Spleen (tissue), 11 donors: Measurements from ENCODE around the gene SLC9A8. TPM values are rescaled to one million over a fixed set of nuclear protein-coding genes. Genes with fewer than 3 reads are reported as not detected.
A peak's percentile ranks its signal among the peaks of the same experiment; 100 is the strongest.

Experiments
- DNase-seq: peaks from one replicate; pipeline ENCODE4 v3.0.0-alpha.2; 2020
- H3K27ac ChIP-seq, 8 donors: fragments of 200-600 bp; sonication (generic) in 7 of 8; 1 replicate in 4 of 8; 2 replicates in 4 of 8; pipeline versions ENCODE4 v1.5.0 to v1.8.0; 2016 to 2021; ENCODE audit warnings: inconsistent platforms in 4 of 8, mild to moderate bottlenecking in 4 of 8, moderate library complexity in 1 of 8
- H3K27me3 ChIP-seq, 7 donors: fragments of 200-600 bp; sonication (generic) in 6 of 7; replicated peaks in 1 of 7; 1 replicate in 4 of 7; 2 replicates in 3 of 7; pipeline versions ENCODE4 v1.5.0 to v1.8.0; 2016 to 2021; ENCODE audit warnings: inconsistent platforms in 3 of 7, mild to moderate bottlenecking in 1 of 7
- H3K36me3 ChIP-seq, 6 donors: fragments of 200-600 bp; sonication (generic) in 5 of 6; 1 replicate in 4 of 6; 2 replicates in 2 of 6; pipeline versions ENCODE4 v1.5.0 to v1.8.0; 2016 to 2021; ENCODE audit warnings: inconsistent platforms in 2 of 6
- H3K4me1 ChIP-seq, 6 donors: fragments of 200-600 bp; sonication (generic) in 5 of 6; 1 replicate in 3 of 6; 2 replicates in 3 of 6; pipeline versions ENCODE4 v1.5.0 to v1.8.0; 2016 to 2021; ENCODE audit warnings: inconsistent platforms in 3 of 6
- H3K4me3 ChIP-seq, 8 donors: fragments of 200-600 bp; sonication (generic) in 7 of 8; 1 replicate in 4 of 8; 2 replicates in 4 of 8; pipeline versions ENCODE4 v1.5.0 to v1.8.0; 2016 to 2021; ENCODE audit warnings: inconsistent platforms in 4 of 8, mild to moderate bottlenecking in 4 of 8, moderate library complexity in 2 of 8
- H3K9me3 ChIP-seq, 8 donors: fragments of 200-600 bp; sonication (generic) in 7 of 8; 1 replicate in 4 of 8; 2 replicates in 4 of 8; pipeline versions ENCODE4 v1.5.0 to v1.8.0; 2016 to 2021; ENCODE audit warnings: inconsistent platforms in 4 of 8
- CTCF ChIP-seq, 11 experiments: fragments of 200-600 bp in 7 of 11; fragments of 450-650 bp in 4 of 11; sonication (generic) in 4 of 11; IDR thresholded peaks in 8 of 11; conservative IDR thresholded peaks in 3 of 11; 1 replicate in 7 of 11; 2 replicates in 4 of 11; pipeline versions ENCODE4 v1.4.0 to v1.8.0; 2016 to 2021; ENCODE audit warnings: antibody characterized with exemption in 11 of 11, inconsistent platforms in 4 of 11, mild to moderate bottlenecking in 1 of 11
- POLR2A ChIP-seq, 3 donors: fragments of 450-650 bp; IDR thresholded peaks; one replicate each; pipeline ENCODE4 v1.5.1; 2017; ENCODE audit warnings: antibody characterized with exemption in 3 of 3, mild to moderate bottlenecking in 1 of 3
- POLR2AphosphoS5 ChIP-seq, 3 donors: sonication (generic); formaldehyde crosslinking; IDR thresholded peaks; one replicate each; pipeline ENCODE4 v1.5.1; 2017; ENCODE audit warnings: antibody characterized with exemption in 3 of 3
- WGBS, 5 donors: extraction: QIAGEN DNeasy Blood & Tissue Kit in 3 of 5; methylation state at CpG; one replicate each; pipeline versions ENCODE4 v1.1.5 to v1.1.7; 2013 to 2018; 5-methylcytosine and 5-hydroxymethylcytosine counted together
- intact Hi-C: fragments of 100-400 bp; cut with DNase I; formaldehyde crosslinking; loops from one replicate; pipeline ENCODE4 v1.15.0; 2023; ENCODE audit warnings: low total_unique reads
- polyA plus RNA-seq, 3 donors: library from polyadenylated mRNA; stranded (reverse); fragments of 200-250 nt; gene quantifications; one replicate each; pipeline ENCODE4 v1.2.1, GENCODE V29; 2013
- total RNA-seq, 7 donors: library from RNA; depleted of rRNA in 3 of 7; stranded (reverse); fragments of >200 nt in 3 of 7; fragmentation: NEBNext Ultra II Directional in 4 of 7; extraction: Animal tissue kit (Norgen Biotek cat#: 25700) in 4 of 7; gene quantifications; one replicate each; pipeline versions ENCODE4 v1.1.0 to v1.2.1, GENCODE V29; 2016 to 2021
- donor health status: healthy with polysubstance abuse.
- donor health status: DM: no; HTN: no; CAD: no; lungs with moderate emphysema.
- donor health status: DM: no; HTN: no; CAD: no.
- donor health status: Bipolar disorder and iron deficiency.
- donor health status: healthy.
- donor health status: DM: no; HTN: no; CAD: no.
- donor health status: DM: yes; HTN: yes; CAD: no.

The SLC9A8 gene
- total and polyA plus RNA-seq, 10 donors = 4.6 to 35.3 (median 22.3) TPM

- Histone ChIP-seq H3K36me3 (peaks cover 0 to 12% (median 0%) of the 10 kb centered on the region in 6 donors), H3K4me3 (peak overlapping the region; percentile 80 to 98 (median 94)), H3K27me3 (no peaks in the 10 kb centered on the region), H3K9me3 (no peaks in the 10 kb centered on the region), H3K4me1 (peaks cover 17 to 57% (median 43%) of the 10 kb centered on the region in 6 donors), H3K27ac (peak overlapping the region; percentile 96 to 100 (median 99))
- WGBS, 5 donors = 41 to 60% (median 52%) methylated on average over 16 to 19 of the region's 19 CpGs
- intact Hi-C loops = no loop called here
- no peak for DNase-seq
- no peak for TF ChIP-seq POLR2A (IDR thresholded peaks at IDR 0.05)
- TF ChIP-seq CTCF (IDR thresholded peaks at IDR 0.05 in 8 of 11, conservative IDR thresholded peaks at IDR 0.05 in 3 of 11) = no peak
- no peak for TF ChIP-seq POLR2AphosphoS5 (IDR thresholded peaks at IDR 0.05)
Observed at GRCh38 chr20:49916146-49917002, 103.7 kb downstream of the SLC9A8 start.

- Histone ChIP-seq H3K36me3 (no peaks in the 10 kb centered on the region), H3K4me3 (no peak overlapping the region), H3K27me3 (no peaks in the 10 kb centered on the region), H3K4me1 (peaks cover 15 to 36% (median 27%) of the 10 kb centered on the region in 6 donors), H3K9me3 (no peaks in the 10 kb centered on the region), H3K27ac (no peak overlapping the region)
- no peak for TF ChIP-seq CTCF (IDR thresholded peaks at IDR 0.05 in 8 of 11, conservative IDR thresholded peaks at IDR 0.05 in 3 of 11)
- no peak for TF ChIP-seq POLR2A (IDR thresholded peaks at IDR 0.05)
- TF ChIP-seq POLR2AphosphoS5 (IDR thresholded peaks at IDR 0.05) = no peak
- intact Hi-C loops = no loop called here
- DNase-seq = no peak
- 90 to 98% (median 95%) methylated on average over 3 of the region's 3 CpGs for WGBS, 5 donors
Observed at GRCh38 chr20:49918446-49918845, 105.8 kb downstream of the SLC9A8 start.

- 69 to 88% (median 73%) methylated on average over 7 of the region's 7 CpGs for WGBS, 5 donors
- Histone ChIP-seq H3K9me3 (no peaks in the 10 kb centered on the region), H3K4me1 (peaks cover 11 to 31% (median 21%) of the 10 kb centered on the region in 6 donors), H3K4me3 (no peak overlapping the region), H3K27me3 (no peaks in the 10 kb centered on the region), H3K27ac (no peak overlapping the region), H3K36me3 (no peaks in the 10 kb centered on the region)
- intact Hi-C loops = no loop called here
- DNase-seq = no peak
- TF ChIP-seq POLR2A (IDR thresholded peaks at IDR 0.05) (no peak), POLR2AphosphoS5 (IDR thresholded peaks at IDR 0.05) (no peak), CTCF (IDR thresholded peaks at IDR 0.05 in 8 of 11, conservative IDR thresholded peaks at IDR 0.05 in 3 of 11) (no peak)
Observed at GRCh38 chr20:49919009-49919408, 106.4 kb downstream of the SLC9A8 start.

GRCh38 chr20:49919461-49919860 is 106.8 kb downstream of the SLC9A8 start:
- DNase-seq = no peak
- 74 to 100% (median 88%) methylated on average over 2 of the region's 2 CpGs for WGBS, 5 donors
- intact Hi-C loops = no loop called here

More at GRCh38 chr20:49919461-49919860, 106.8 kb downstream of the SLC9A8 start:
- no peaks in the 10 kb centered on the region for H3K36me3 ChIP-seq
- H3K4me1 ChIP-seq = peaks cover 6 to 26% (median 16%) of the 10 kb centered on the region in 6 donors
- no peaks in the 10 kb centered on the region for H3K9me3 ChIP-seq
- TF ChIP-seq POLR2AphosphoS5 (IDR thresholded peaks at IDR 0.05) = no peak
- TF ChIP-seq CTCF (IDR thresholded peaks at IDR 0.05 in 8 of 11, conservative IDR thresholded peaks at IDR 0.05 in 3 of 11) = no peak
- no peak for TF ChIP-seq POLR2A (IDR thresholded peaks at IDR 0.05)
- no peaks in the 10 kb centered on the region for H3K27me3 ChIP-seq
- H3K27ac ChIP-seq = no peak overlapping the region
- H3K4me3 ChIP-seq = no peak overlapping the region
